Suprapubic skin (tissue), 4 donors: ENCODE measurements around the gene DPY19L3. TPM values are rescaled to one million over a fixed set of nuclear protein-coding genes. Genes with fewer than 3 reads are reported as not detected.

ENCODE experiments used
- DNase-seq, 2 donors: peaks; one replicate each; pipeline ENCODE4 v3.0.0-alpha.2; 2019; ENCODE audit warnings: low spot score in 2 of 2
- H3K27ac ChIP-seq: fragments of 200-600 bp; sonication (generic); one replicate; pipeline ENCODE4 v1.5.1; 2019
- H3K27me3 ChIP-seq: fragments of 200-600 bp; sonication (generic); one replicate; pipeline ENCODE4 v1.5.1; 2019
- H3K36me3 ChIP-seq: fragments of 200-600 bp; sonication (generic); one replicate; pipeline ENCODE4 v1.5.1; 2019
- H3K4me1 ChIP-seq: fragments of 200-600 bp; sonication (generic); one replicate; pipeline ENCODE4 v1.5.1; 2019
- H3K4me3 ChIP-seq: fragments of 200-600 bp; sonication (generic); one replicate; pipeline ENCODE4 v1.5.1; 2019; ENCODE audit warnings: mild to moderate bottlenecking
- H3K9me3 ChIP-seq: fragments of 200-600 bp; sonication (generic); one replicate; pipeline ENCODE4 v1.5.1; 2019
- EP300 ChIP-seq: sonication (generic); formaldehyde crosslinking; IDR thresholded peaks from one replicate; pipeline ENCODE4 v1.6.1; 2017; ENCODE audit warnings: antibody characterized with exemption
- POLR2A ChIP-seq, 2 donors: fragments of 450-650 bp; IDR thresholded peaks; one replicate each; pipeline ENCODE4 v1.6.1; 2017; ENCODE audit warnings: antibody characterized with exemption in 2 of 2, mild to moderate bottlenecking in 2 of 2, moderate library complexity in 2 of 2
- POLR2AphosphoS5 ChIP-seq, 3 donors: sonication (generic); formaldehyde crosslinking; IDR thresholded peaks; one replicate each; pipeline ENCODE4 v1.6.1; 2017; ENCODE audit warnings: antibody characterized with exemption in 3 of 3
- WGBS: methylation state at CpG from one replicate; pipeline ENCODE4 v1.1.5; 2018; 5-methylcytosine and 5-hydroxymethylcytosine counted together
- total RNA-seq, 4 donors: library from RNA; depleted of rRNA; stranded (reverse); fragments of >200 nt; gene quantifications; one replicate each; pipeline ENCODE4 v1.1.0, GENCODE V29; 2016
- TF ChIP-seq, protein P1 (sequence below), 2 donors: fragments of 200-600 bp in 1 of 2; fragments of 450-650 bp in 1 of 2; sonication (generic) in 1 of 2; IDR thresholded peaks; one replicate each; pipeline ENCODE4 v1.5.1; 2016 to 2019; ENCODE audit warnings: antibody characterized with exemption in 2 of 2, mild to moderate bottlenecking in 1 of 2, moderate library complexity in 1 of 2

The DPY19L3 gene
- total RNA-seq, 4 donors from 2014 or later: 10.1 to 32.0 (median 15.2) TPM

- no peak for DNase-seq
- Histone ChIP-seq H3K4me1 (peaks cover 18% of the 10 kb centered on the region), H3K27ac (no peak overlapping the region), H3K9me3 (no peaks in the 10 kb centered on the region), H3K4me3 (no peak overlapping the region), H3K36me3 (peaks cover 39% of the 10 kb centered on the region), H3K27me3 (no peaks in the 10 kb centered on the region)
- TF ChIP-seq EP300 (no peak), POLR2A (IDR thresholded peaks at IDR 0.05) (no peak), POLR2AphosphoS5 (IDR thresholded peaks at IDR 0.05) (no peak)
- TF ChIP-seq, protein P1, sequence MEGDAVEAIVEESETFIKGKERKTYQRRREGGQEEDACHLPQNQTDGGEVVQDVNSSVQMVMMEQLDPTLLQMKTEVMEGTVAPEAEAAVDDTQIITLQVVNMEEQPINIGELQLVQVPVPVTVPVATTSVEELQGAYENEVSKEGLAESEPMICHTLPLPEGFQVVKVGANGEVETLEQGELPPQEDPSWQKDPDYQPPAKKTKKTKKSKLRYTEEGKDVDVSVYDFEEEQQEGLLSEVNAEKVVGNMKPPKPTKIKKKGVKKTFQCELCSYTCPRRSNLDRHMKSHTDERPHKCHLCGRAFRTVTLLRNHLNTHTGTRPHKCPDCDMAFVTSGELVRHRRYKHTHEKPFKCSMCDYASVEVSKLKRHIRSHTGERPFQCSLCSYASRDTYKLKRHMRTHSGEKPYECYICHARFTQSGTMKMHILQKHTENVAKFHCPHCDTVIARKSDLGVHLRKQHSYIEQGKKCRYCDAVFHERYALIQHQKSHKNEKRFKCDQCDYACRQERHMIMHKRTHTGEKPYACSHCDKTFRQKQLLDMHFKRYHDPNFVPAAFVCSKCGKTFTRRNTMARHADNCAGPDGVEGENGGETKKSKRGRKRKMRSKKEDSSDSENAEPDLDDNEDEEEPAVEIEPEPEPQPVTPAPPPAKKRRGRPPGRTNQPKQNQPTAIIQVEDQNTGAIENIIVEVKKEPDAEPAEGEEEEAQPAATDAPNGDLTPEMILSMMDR (IDR thresholded peaks at IDR 0.05): no peak
- WGBS: 77% methylated on average over 5 of the region's 5 CpGs
Measured at GRCh38 chr19:32362318-32362691, 43.3 kb upstream of the DPY19L3 start.

GRCh38 chr19:32363175-32363574 is 42.4 kb upstream of the DPY19L3 start:
- Histone ChIP-seq H3K27me3 (no peaks in the 10 kb centered on the region), H3K36me3 (peaks cover 38% of the 10 kb centered on the region), H3K9me3 (no peaks in the 10 kb centered on the region), H3K4me3 (no peak overlapping the region), H3K4me1 (peaks cover 18% of the 10 kb centered on the region), H3K27ac (peak overlapping the region; percentile 46)
- no peak for DNase-seq
- no peak for TF ChIP-seq POLR2A (IDR thresholded peaks at IDR 0.05)
- peak in 2 of 3 donors; percentile 9 to 54 for TF ChIP-seq POLR2AphosphoS5 (IDR thresholded peaks at IDR 0.05)
- no peak for TF ChIP-seq EP300
- TF ChIP-seq, protein P1 (IDR thresholded peaks at IDR 0.05): no peak
- WGBS: 66% methylated on average over 3 of the region's 3 CpGs

- H3K9me3 ChIP-seq: no peaks in the 10 kb centered on the region
- WGBS: 94% methylated on average over 3 of the region's 3 CpGs
- no peaks in the 10 kb centered on the region for H3K27me3 ChIP-seq
- no peak overlapping the region for H3K4me3 ChIP-seq
- TF ChIP-seq POLR2AphosphoS5 (IDR thresholded peaks at IDR 0.05) (no peak), EP300 (no peak)
- TF ChIP-seq, protein P1 (IDR thresholded peaks at IDR 0.05): no peak
- no peak for DNase-seq
- H3K27ac ChIP-seq: peak overlapping the region; percentile 46
- peaks cover 36% of the 10 kb centered on the region for H3K36me3 ChIP-seq
- peaks cover 18% of the 10 kb centered on the region for H3K4me1 ChIP-seq
Measured at GRCh38 chr19:32363632-32364031, 41.9 kb upstream of the DPY19L3 start.

GRCh38 chr19:32364040-32364439 is 41.5 kb upstream of the DPY19L3 start:
- peaks cover 18% of the 10 kb centered on the region for H3K4me1 ChIP-seq
- H3K27ac ChIP-seq: peak overlapping the region; percentile 46
- H3K4me3 ChIP-seq: no peak overlapping the region
- no peaks in the 10 kb centered on the region for H3K27me3 ChIP-seq
- no peak for DNase-seq
- H3K36me3 ChIP-seq: peaks cover 33% of the 10 kb centered on the region
- 88% methylated on average over 1 of the region's 1 CpG for WGBS
- TF ChIP-seq POLR2A (IDR thresholded peaks at IDR 0.05) (no peak), POLR2AphosphoS5 (IDR thresholded peaks at IDR 0.05) (no peak), EP300 (no peak)
- TF ChIP-seq, protein P1 (IDR thresholded peaks at IDR 0.05): no peak
- H3K9me3 ChIP-seq: no peaks in the 10 kb centered on the region

DNA sequence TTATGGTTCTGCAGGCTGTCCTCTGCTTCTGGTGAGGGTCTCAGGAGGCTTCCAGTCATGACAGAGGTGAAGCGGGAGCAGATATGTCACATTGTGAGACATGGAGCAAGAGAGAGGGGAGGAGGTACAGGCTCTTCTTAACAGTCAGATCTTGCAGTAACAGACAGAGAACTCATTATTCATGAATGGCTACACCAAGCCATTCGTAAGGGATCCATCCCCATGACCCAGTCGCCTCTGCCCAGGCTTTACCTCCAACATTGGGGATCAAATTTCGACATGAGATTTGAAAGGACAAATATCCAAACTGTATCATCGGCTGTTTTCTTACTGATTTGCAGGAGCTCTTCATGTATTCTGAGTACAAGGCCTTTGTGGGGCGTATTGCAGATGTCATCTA is 38.5 kb upstream of the DPY19L3 start:
- WGBS: 80% methylated on average over 6 of the region's 6 CpGs
- no peak overlapping the region for H3K27ac ChIP-seq
- H3K9me3 ChIP-seq: no peaks in the 10 kb centered on the region
- no peak overlapping the region for H3K4me3 ChIP-seq
- H3K36me3 ChIP-seq: peaks cover 22% of the 10 kb centered on the region
- no peaks in the 10 kb centered on the region for H3K27me3 ChIP-seq
- TF ChIP-seq, protein P1 (IDR thresholded peaks at IDR 0.05): no peak
- TF ChIP-seq POLR2A (IDR thresholded peaks at IDR 0.05): no peak
- no peak for TF ChIP-seq POLR2AphosphoS5 (IDR thresholded peaks at IDR 0.05)
- no peak for TF ChIP-seq EP300
- DNase-seq: no peak
- peaks cover 14% of the 10 kb centered on the region for H3K4me1 ChIP-seq
